Kidney capillary endothelial cell (primary cell): Measurements from ENCODE around the gene LRRC49.

Experiments
- DNase-seq: peaks from one replicate; pipeline ENCODE4 v3.0.0-alpha.2; 2018; ENCODE audit warnings: low spot score

Gene LRRC49

GRCh38 chr15:71092056-71092600 is 199.5 kb downstream of the LRRC49 start:
- DNase-seq = no peak

GRCh38 chr15:71093054-71094024 is 200.7 kb downstream of the LRRC49 start:
- no peak for DNase-seq

- no peak for DNase-seq
Measured at GRCh38 chr15:71094137-71094536, 201.5 kb downstream of the LRRC49 start.

GRCh38 chr15:71096676-71097075 is 204.1 kb downstream of the LRRC49 start:
- peak; percentile 16 for DNase-seq

- DNase-seq = no peak
Measured at GRCh38 chr15:71097890-71098289, 205.3 kb downstream of the LRRC49 start.

GRCh38 chr15:71098920-71099319 is 206.3 kb downstream of the LRRC49 start:
- DNase-seq = no peak
